Measurements from ENCODE around the gene SPIRE2.

The SPIRE2 gene

GRCh38 chr16:89837014-89837546 lies 8.8 kb downstream of the SPIRE2 start:
- DNase-seq: no peak

- no peak for DNase-seq
These were observed 13.0 kb downstream of the SPIRE2 start for GRCh38 chr16:89841275-89841674.

- no peak for DNase-seq
These were observed 14.5 kb downstream of the SPIRE2 start for GRCh38 chr16:89842471-89843408.

- no peak for DNase-seq
These were observed 15.4 kb downstream of the SPIRE2 start for GRCh38 chr16:89843409-89844350.

GRCh38 chr16:89844739-89845339 lies 16.6 kb downstream of the SPIRE2 start:
- DNase-seq: no peak

- no peak for DNase-seq
These were observed 17.1 kb downstream of the SPIRE2 start for GRCh38 chr16:89845417-89845816.

GRCh38 chr16:89847051-89847939 lies 19.0 kb downstream of the SPIRE2 start:
- DNase-seq: no peak

GRCh38 chr16:89847940-89848297 lies 19.6 kb downstream of the SPIRE2 start:
- DNase-seq: no peak

- no peak for DNase-seq
These were observed 20.7 kb downstream of the SPIRE2 start for GRCh38 chr16:89848974-89849373.

GRCh38 chr16:89853306-89853993 lies 25.2 kb downstream of the SPIRE2 start:
- no peak for DNase-seq

- no peak for DNase-seq
These were observed 27.1 kb downstream of the SPIRE2 start for GRCh38 chr16:89855301-89855945.

- no peak for DNase-seq
These were observed 27.7 kb downstream of the SPIRE2 start for GRCh38 chr16:89855986-89856385.

GRCh38 chr16:89858973-89859614 lies 30.8 kb downstream of the SPIRE2 start:
- no peak for DNase-seq

- no peak for DNase-seq
These were observed 31.3 kb downstream of the SPIRE2 start for GRCh38 chr16:89859615-89860007.

- peak; percentile 50 for DNase-seq
These were observed 32.6 kb downstream of the SPIRE2 start for GRCh38 chr16:89860747-89861304.

GRCh38 chr16:89861648-89862047 lies 33.4 kb downstream of the SPIRE2 start:
- DNase-seq: no peak

- DNase-seq: no peak
These were observed 34.5 kb downstream of the SPIRE2 start for GRCh38 chr16:89862732-89863131.

GRCh38 chr16:89863741-89864526 lies 35.7 kb downstream of the SPIRE2 start:
- peak; percentile 67 for DNase-seq

GRCh38 chr16:89864527-89864820 lies 36.2 kb downstream of the SPIRE2 start:
- no peak for DNase-seq

Measured in RPMI8226 (cell line).